ENCODE results near the gene ZNRF3. TPM values are rescaled to one million over a fixed set of nuclear protein-coding genes. Genes with fewer than 3 reads are reported as not detected.

Gene ZNRF3
- total RNA-seq, 1 donor from 2014 or later, result 5.8 TPM

DNA sequence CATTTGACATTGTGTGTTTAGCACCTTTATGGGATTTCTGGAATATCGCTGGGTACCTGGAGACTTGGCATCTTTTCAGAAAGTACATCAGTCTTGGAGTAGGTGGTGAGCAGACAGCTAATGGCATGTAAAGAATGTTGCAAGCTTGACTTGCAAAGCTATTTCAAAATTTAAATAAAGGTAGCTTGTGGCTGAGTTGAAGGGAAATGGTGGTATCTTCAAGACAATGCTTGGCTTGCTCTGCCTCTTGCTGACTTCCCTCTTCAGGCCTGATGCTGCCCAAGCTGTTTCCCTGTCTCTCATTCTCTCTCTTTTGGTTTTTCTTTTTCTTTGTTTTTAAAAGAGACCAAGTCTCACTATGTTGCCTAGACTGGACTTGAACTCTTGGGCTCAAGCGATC is 13.2 kb downstream of the ZNRF3 start:
- no peaks in the 10 kb centered on the region for H3K27me3 ChIP-seq (ENCODE audit: insufficient read depth, low read length)
- Mint-ChIP-seq H3K4me3 (ENCODE audit: unreplicated experiment) (no peak overlapping the region), H3K36me3 (ENCODE audit: low read depth, unreplicated experiment) (no peaks in the 10 kb centered on the region), H3K27me3 (ENCODE audit: low read depth, unreplicated experiment) (no peaks in the 10 kb centered on the region), H3K9me3 (ENCODE audit: unreplicated experiment) (no peaks in the 10 kb centered on the region), H3K27ac (ENCODE audit: unreplicated experiment) (peak overlapping the region; percentile 21), H3K4me1 (ENCODE audit: low read depth, unreplicated experiment) (peaks cover 12% of the 10 kb centered on the region)
- H3K4me2 ChIP-seq (ENCODE audit: low read length), result no peak overlapping the region
- no peaks in the 10 kb centered on the region for H3K9me3 ChIP-seq (ENCODE audit: insufficient read depth, low read depth, low read length)
- H3K4me3 ChIP-seq (ENCODE audit: insufficient read depth, low read depth, low read length), result no peak overlapping the region
- H2AFZ ChIP-seq (ENCODE audit: low read depth, low read length), result no peak overlapping the region
- peaks cover 55% of the 10 kb centered on the region for H3K79me2 ChIP-seq (ENCODE audit: insufficient read depth, low read length)
- peaks cover 6% of the 10 kb centered on the region for H3K4me1 ChIP-seq (ENCODE audit: insufficient read depth, low read length)
- no peak for TF ChIP-seq CTCF (IDR thresholded peaks at IDR 0.05; ENCODE audit: insufficient read depth, low read depth, low read length)
- FAIRE-seq, result no peak
- H3K36me3 ChIP-seq (ENCODE audit: insufficient read depth, low read length), result no peaks in the 10 kb centered on the region
- H3K9ac ChIP-seq (ENCODE audit: low read length), result no peak overlapping the region
- H4K20me1 ChIP-seq (ENCODE audit: insufficient read depth, low read length), result peaks cover 29% of the 10 kb centered on the region
- no peak overlapping the region for H3K27ac ChIP-seq (ENCODE audit: low read depth, low read length)
- DNase-seq (ENCODE audit: low read depth), result no peak

DNA sequence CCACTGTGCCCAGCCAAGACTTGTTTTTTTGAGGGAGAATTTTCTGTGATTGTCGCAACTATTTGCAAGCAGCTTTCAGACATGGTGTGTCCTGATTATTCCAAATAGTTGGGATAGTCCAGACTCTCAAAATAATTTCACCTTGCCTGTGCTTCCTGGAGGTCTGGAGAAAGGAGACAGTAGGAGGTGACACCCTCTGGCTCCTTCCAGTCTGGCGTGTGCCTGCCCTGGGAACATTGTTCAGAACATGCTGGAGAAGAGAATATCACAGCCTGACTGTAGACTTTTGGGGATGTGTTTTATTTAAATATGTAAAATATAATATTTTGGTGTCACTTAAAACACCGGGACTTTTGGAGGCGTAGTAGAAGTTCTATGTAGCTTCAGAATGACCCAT is 14.9 kb downstream of the ZNRF3 start:
- no peak for TF ChIP-seq CTCF (IDR thresholded peaks at IDR 0.05; ENCODE audit: insufficient read depth, low read depth, low read length)
- no peak overlapping the region for H2AFZ ChIP-seq (ENCODE audit: low read depth, low read length)
- DNase-seq (ENCODE audit: low read depth), result no peak
- Mint-ChIP-seq H3K4me1 (ENCODE audit: low read depth, unreplicated experiment) (peaks cover 11% of the 10 kb centered on the region), H3K4me3 (ENCODE audit: unreplicated experiment) (no peak overlapping the region), H3K36me3 (ENCODE audit: low read depth, unreplicated experiment) (no peaks in the 10 kb centered on the region), H3K27ac (ENCODE audit: unreplicated experiment) (no peak overlapping the region), H3K9me3 (ENCODE audit: unreplicated experiment) (no peaks in the 10 kb centered on the region), H3K27me3 (ENCODE audit: low read depth, unreplicated experiment) (no peaks in the 10 kb centered on the region)
- no peaks in the 10 kb centered on the region for H3K36me3 ChIP-seq (ENCODE audit: insufficient read depth, low read length)
- H3K27me3 ChIP-seq (ENCODE audit: insufficient read depth, low read length), result no peaks in the 10 kb centered on the region
- no peaks in the 10 kb centered on the region for H3K9me3 ChIP-seq (ENCODE audit: insufficient read depth, low read depth, low read length)
- FAIRE-seq, result no peak
- H3K27ac ChIP-seq (ENCODE audit: low read depth, low read length), result no peak overlapping the region
- peaks cover 9% of the 10 kb centered on the region for H3K4me1 ChIP-seq (ENCODE audit: insufficient read depth, low read length)
- no peak overlapping the region for H3K4me3 ChIP-seq (ENCODE audit: insufficient read depth, low read depth, low read length)
- no peak overlapping the region for H3K9ac ChIP-seq (ENCODE audit: low read length)
- no peak overlapping the region for H3K4me2 ChIP-seq (ENCODE audit: low read length)
- H4K20me1 ChIP-seq (ENCODE audit: insufficient read depth, low read length), result peaks cover 24% of the 10 kb centered on the region
- H3K79me2 ChIP-seq (ENCODE audit: insufficient read depth, low read length), result peaks cover 58% of the 10 kb centered on the region

- no peak for TF ChIP-seq CTCF (IDR thresholded peaks at IDR 0.05; ENCODE audit: insufficient read depth, low read depth, low read length)
- no peak for TF ChIP-seq EZH2 (IDR thresholded peaks at IDR 0.05; ENCODE audit: insufficient read depth, low read length)
- Mint-ChIP-seq H3K4me1 (ENCODE audit: low read depth, unreplicated experiment) (peaks cover 20% of the 10 kb centered on the region), H3K27ac (ENCODE audit: unreplicated experiment) (no peak overlapping the region), H3K27me3 (ENCODE audit: low read depth, unreplicated experiment) (no peaks in the 10 kb centered on the region), H3K9me3 (ENCODE audit: unreplicated experiment) (no peaks in the 10 kb centered on the region), H3K4me3 (ENCODE audit: unreplicated experiment) (no peak overlapping the region), H3K36me3 (ENCODE audit: low read depth, unreplicated experiment) (no peaks in the 10 kb centered on the region)
- no peak overlapping the region for H3K27ac ChIP-seq (ENCODE audit: low read depth, low read length)
- no peaks in the 10 kb centered on the region for H3K9me3 ChIP-seq (ENCODE audit: insufficient read depth, low read depth, low read length)
- H3K79me2 ChIP-seq (ENCODE audit: insufficient read depth, low read length), result peaks cover 62% of the 10 kb centered on the region
- no peak overlapping the region for H3K9ac ChIP-seq (ENCODE audit: low read length)
- no peaks in the 10 kb centered on the region for H3K36me3 ChIP-seq (ENCODE audit: insufficient read depth, low read length)
- H3K4me3 ChIP-seq (ENCODE audit: insufficient read depth, low read depth, low read length), result no peak overlapping the region
- no peak for FAIRE-seq
- DNase-seq (ENCODE audit: low read depth), result peak; percentile 42
- H2AFZ ChIP-seq (ENCODE audit: low read depth, low read length), result no peak overlapping the region
- peak overlapping the region; percentile 44 for H3K4me2 ChIP-seq (ENCODE audit: low read length)
- H4K20me1 ChIP-seq (ENCODE audit: insufficient read depth, low read length), result peaks cover 25% of the 10 kb centered on the region
- peaks cover 20% of the 10 kb centered on the region for H3K4me1 ChIP-seq (ENCODE audit: insufficient read depth, low read length)
- no peaks in the 10 kb centered on the region for H3K27me3 ChIP-seq (ENCODE audit: insufficient read depth, low read length)
Measured at GRCh38 chr22:28899199-28899853, 16.0 kb downstream of the ZNRF3 start.
